Upper lobe of right lung (tissue), 1 donor: ENCODE data around the gene SDR42E2. TPM values are rescaled to one million over a fixed set of nuclear protein-coding genes. Genes with fewer than 3 reads are reported as not detected.
"Not testable (repeated sequence)": the region's sequence is repeated elsewhere in the genome, so short reads cannot be mapped to it uniquely, and the experiment has no call there.

Experiments used
- ATAC-seq: fragments of 200-7000 bp; cut with Tn5 transposase; one replicate; pipeline ENCODE4 v1.9.1; 2020; ENCODE audit warnings: mild to moderate bottlenecking, moderate library complexity
- DNase-seq: peaks from one replicate; pipeline ENCODE4 v3.0.0-alpha.2; 2020
- H3K27ac ChIP-seq: fragments of 200-600 bp; one replicate; pipeline ENCODE4 v1.8.0; 2022
- H3K27me3 ChIP-seq: fragments of 200-600 bp; one replicate; pipeline ENCODE4 v1.8.0; 2022; ENCODE audit warnings: mild to moderate bottlenecking
- H3K36me3 ChIP-seq: fragments of 200-600 bp; one replicate; pipeline ENCODE4 v1.8.0; 2022
- H3K4me1 ChIP-seq: fragments of 200-600 bp; one replicate; pipeline ENCODE4 v1.8.0; 2022
- H3K4me3 ChIP-seq: fragments of 200-600 bp; one replicate; pipeline ENCODE4 v1.8.0; 2022; ENCODE audit warnings: mild to moderate bottlenecking
- H3K9me3 ChIP-seq: fragments of 200-600 bp; one replicate; pipeline ENCODE4 v1.8.0; 2022
- intact Hi-C: fragments of 100-400 bp; cut with DNase I; formaldehyde crosslinking; loops from one replicate; pipeline ENCODE4 v1.11.0; 2022
- total RNA-seq: library from RNA; stranded (reverse); fragmentation: NEBNext Ultra II Directional; extraction: Animal tissue kit (Norgen Biotek cat#: 25700); gene quantifications from one replicate; pipeline ENCODE4 v1.2.1, GENCODE V29; 2021
- TF ChIP-seq, protein P1 (sequence below): fragments of 200-600 bp; IDR thresholded peaks from one replicate; pipeline ENCODE4 v1.8.0; 2022; ENCODE audit warnings: antibody characterized with exemption
- donor health status: DM: no; HTN: yes; CAD: no; lungs with severe emphysema.

The SDR42E2 gene
- total RNA-seq, 1 donor from 2014 or later, result 0.14 TPM

DNA sequence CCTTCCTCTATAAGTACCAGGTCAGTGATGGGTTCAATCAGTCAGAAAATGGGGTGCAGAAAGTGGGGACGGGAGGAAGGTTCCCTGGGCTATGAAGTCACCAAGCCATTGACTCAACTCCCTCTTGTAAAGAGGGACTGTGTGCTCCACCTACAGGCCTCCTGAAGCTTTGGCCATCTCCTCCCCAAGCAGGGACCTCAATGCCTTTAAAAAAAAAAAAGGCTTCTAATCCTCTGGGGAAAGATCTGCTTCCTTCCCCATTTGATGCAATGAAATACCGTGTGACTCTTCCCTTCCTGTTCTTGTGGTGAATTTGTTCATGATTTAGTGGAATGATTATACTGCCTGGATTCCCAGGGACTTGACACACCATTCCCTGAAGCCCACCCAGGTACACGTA lies 39.2 kb upstream of the SDR42E2 start:
- intact Hi-C loops, result no loop called here
- TF ChIP-seq, protein P1, sequence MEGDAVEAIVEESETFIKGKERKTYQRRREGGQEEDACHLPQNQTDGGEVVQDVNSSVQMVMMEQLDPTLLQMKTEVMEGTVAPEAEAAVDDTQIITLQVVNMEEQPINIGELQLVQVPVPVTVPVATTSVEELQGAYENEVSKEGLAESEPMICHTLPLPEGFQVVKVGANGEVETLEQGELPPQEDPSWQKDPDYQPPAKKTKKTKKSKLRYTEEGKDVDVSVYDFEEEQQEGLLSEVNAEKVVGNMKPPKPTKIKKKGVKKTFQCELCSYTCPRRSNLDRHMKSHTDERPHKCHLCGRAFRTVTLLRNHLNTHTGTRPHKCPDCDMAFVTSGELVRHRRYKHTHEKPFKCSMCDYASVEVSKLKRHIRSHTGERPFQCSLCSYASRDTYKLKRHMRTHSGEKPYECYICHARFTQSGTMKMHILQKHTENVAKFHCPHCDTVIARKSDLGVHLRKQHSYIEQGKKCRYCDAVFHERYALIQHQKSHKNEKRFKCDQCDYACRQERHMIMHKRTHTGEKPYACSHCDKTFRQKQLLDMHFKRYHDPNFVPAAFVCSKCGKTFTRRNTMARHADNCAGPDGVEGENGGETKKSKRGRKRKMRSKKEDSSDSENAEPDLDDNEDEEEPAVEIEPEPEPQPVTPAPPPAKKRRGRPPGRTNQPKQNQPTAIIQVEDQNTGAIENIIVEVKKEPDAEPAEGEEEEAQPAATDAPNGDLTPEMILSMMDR, result peak; percentile 8
- Histone ChIP-seq H3K4me1 (no peaks in the 10 kb centered on the region), H3K9me3 (no peaks in the 10 kb centered on the region), H3K27me3 (no peaks in the 10 kb centered on the region), H3K36me3 (no peaks in the 10 kb centered on the region), H3K27ac (no peak overlapping the region), H3K4me3 (no peak overlapping the region)
- peak; percentile 79 for ATAC-seq
- no peak for DNase-seq

DNA sequence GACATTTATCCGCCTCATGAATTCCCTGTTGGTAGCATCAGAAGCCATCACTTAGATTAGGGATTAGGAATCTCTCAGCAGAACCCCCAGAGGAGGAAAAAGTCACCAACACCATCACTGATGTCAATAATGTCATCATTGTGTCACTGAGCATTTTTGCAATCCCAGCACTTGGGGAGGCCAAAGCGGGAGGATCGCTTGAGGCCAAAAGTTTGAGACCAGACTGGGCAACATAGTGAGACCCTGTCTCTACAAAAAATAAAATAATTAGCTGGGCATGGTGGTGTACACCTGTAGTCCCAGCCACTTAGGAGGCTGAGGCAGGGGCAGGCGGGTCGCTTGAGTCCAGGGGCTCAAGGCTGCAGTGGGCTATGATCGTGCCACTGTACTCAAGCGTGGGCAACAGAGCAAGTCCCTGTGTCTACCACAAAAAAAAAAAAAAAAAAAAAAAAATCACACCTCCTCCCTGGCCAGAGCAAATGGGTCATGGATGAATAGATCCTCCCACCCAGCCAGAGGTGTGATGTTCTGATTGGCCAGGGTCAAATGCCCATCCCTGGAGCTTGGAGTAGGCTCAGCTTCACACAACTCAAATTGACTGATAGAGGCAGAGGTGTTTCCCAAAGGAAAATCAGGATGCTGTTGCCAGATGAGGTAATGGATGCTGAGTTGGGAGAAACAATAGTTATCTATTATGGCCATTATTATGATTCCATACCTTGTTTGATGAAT lies 38.4 kb upstream of the SDR42E2 start:
- H3K36me3 ChIP-seq, result no peaks in the 10 kb centered on the region
- TF ChIP-seq, protein P1, result no peak
- no peaks in the 10 kb centered on the region for H3K9me3 ChIP-seq
- no peak overlapping the region for H3K4me3 ChIP-seq
- no peak overlapping the region for H3K27ac ChIP-seq
- no peaks in the 10 kb centered on the region for H3K4me1 ChIP-seq
- ATAC-seq (no peak), DNase-seq (no peak)
- intact Hi-C loops, result no loop called here
- no peaks in the 10 kb centered on the region for H3K27me3 ChIP-seq

DNA sequence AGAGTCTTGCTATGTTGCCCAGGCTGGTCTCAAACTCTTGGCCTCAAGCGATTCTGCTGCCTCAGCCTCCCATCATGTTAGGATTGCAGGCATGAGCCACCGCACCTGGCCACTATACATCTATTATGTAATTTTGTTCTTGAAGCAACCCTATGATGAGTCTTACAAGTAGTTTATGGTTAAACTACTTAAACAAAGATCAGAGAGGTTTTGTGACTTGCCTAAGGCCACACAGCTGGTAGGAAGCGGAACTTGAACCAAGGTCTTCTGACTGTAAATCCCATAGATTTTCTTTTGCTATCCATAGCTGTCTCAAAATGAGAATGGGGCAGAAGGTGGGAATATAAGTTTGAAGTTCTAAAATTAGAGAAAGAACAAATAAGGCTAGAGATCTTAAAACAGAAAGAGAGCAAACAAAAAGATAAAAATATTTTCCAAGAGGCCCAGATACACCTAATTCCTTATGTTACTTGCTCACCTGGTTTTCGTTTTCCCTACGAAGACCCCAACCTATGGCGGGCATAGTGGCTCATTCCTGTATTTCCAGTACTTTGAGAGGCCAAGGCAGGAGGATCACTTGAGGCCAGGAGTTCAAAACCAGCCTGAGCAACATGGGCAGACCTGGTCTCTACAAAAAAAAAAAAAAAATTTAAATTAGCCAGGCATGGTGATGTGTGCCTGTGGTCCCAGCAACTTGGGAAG lies 37.6 kb upstream of the SDR42E2 start:
- no peak for ATAC-seq
- no peak overlapping the region for H3K4me3 ChIP-seq
- H3K27ac ChIP-seq, result no peak overlapping the region

DNA sequence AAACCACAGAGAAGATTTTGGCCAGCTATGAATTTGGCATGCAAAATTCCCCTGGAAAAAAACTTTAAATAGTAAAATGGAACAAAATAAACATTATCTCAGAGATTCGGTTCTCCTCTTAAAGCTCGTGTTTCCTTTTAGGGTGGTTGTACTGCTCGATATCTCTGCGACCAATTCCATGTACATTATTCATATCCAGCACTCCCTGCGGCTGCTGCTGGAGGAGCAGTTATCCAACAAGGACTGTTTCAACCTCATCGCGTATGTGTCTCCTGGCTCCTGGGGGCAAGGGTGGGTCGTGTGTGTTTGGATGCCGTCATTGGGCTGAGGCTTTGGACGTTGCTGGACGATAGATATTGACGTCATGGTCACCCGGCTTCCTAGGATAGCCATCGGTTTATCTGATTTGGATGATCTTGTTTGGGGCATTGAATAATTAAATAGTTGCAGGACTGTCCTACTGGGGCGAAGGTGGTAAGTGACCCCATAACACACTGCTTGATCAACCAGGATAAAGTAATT lies 36.2 kb upstream of the SDR42E2 start:
- H3K27me3 ChIP-seq, result no peaks in the 10 kb centered on the region
- no peaks in the 10 kb centered on the region for H3K36me3 ChIP-seq
- H3K4me1 ChIP-seq, result no peaks in the 10 kb centered on the region
- no peak overlapping the region for H3K4me3 ChIP-seq
- TF ChIP-seq, protein P1, result no peak
- intact Hi-C loops, result no loop called here
- DNase-seq (no peak), ATAC-seq (no peak)
- no peak overlapping the region for H3K27ac ChIP-seq
- no peaks in the 10 kb centered on the region for H3K9me3 ChIP-seq

More for the DNA sequence above, 37.6 kb upstream of the SDR42E2 start:
- intact Hi-C loops, result no loop called here
- TF ChIP-seq, protein P1, result no peak
- Histone ChIP-seq H3K36me3 (no peaks in the 10 kb centered on the region), H3K9me3 (no peaks in the 10 kb centered on the region), H3K27me3 (no peaks in the 10 kb centered on the region), H3K4me1 (no peaks in the 10 kb centered on the region)
- no peak for DNase-seq

DNA sequence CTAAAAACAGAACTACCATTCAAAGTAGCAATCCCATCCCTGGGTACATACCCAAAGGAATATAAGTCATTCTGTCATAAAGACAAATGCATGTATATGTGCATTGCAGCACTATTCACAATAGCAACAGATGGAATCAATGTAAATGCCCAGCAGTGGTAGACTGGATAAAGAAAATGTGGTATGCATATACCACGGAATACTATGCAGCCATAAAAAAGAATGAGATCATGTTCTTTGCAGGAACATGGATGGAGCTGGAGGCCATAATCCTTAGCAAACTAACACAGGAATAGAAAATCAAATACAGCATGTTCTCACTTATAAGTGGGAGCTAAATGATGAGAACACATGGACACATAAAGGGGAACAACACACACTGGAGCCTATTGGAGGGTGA lies 33.8 kb upstream of the SDR42E2 start:
- DNase-seq, H3K27me3 ChIP-seq, H3K4me3 ChIP-seq, intact Hi-C loops, H3K4me1 ChIP-seq, H3K36me3 ChIP-seq, ATAC-seq, H3K9me3 ChIP-seq, H3K27ac ChIP-seq: not testable (repeated sequence)

DNA sequence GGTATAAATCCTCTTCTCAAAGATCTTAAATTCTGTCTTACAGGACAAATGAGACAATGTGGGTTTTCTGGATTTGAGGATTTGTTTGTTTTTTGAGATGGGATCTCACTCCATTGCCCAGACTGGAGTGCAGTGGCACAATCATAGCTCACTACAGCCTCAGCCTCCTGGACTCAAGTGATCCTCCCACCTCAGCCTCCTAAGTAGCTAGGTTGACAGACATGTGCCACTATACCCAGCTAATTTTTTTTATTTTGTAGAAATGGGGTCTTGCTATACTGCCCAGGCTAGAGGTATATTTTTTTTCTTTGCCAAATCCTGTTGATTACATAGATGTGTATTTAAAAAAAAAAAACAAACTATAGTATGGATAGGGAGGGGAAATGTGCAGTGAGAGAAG lies 31.8 kb upstream of the SDR42E2 start:
- intact Hi-C loops, result no loop called here
- TF ChIP-seq, protein P1, result no peak
- Histone ChIP-seq H3K27ac (no peak overlapping the region), H3K36me3 (no peaks in the 10 kb centered on the region), H3K9me3 (no peaks in the 10 kb centered on the region), H3K27me3 (no peaks in the 10 kb centered on the region), H3K4me1 (no peaks in the 10 kb centered on the region), H3K4me3 (no peak overlapping the region)
- DNase-seq, result no peak
- no peak for ATAC-seq
